Measurements from ENCODE around the gene EGFLAM. TPM values are rescaled to one million over a fixed set of nuclear protein-coding genes. Genes with fewer than 3 reads are reported as not detected.

EGFLAM gene
- total RNA-seq, 1 donor, result 11.2 TPM

- H3K27ac ChIP-seq (ENCODE audit: low read depth, low read length), result peak overlapping the region; percentile 82
- H3K4me1 ChIP-seq (ENCODE audit: insufficient read depth, low read length), result peaks cover 64% of the 10 kb centered on the region
- no peaks in the 10 kb centered on the region for H3K27me3 ChIP-seq (ENCODE audit: insufficient read depth, low read length)
- H4K20me1 ChIP-seq (ENCODE audit: insufficient read depth, low read length), result no peaks in the 10 kb centered on the region
- no peaks in the 10 kb centered on the region for H3K79me2 ChIP-seq (ENCODE audit: insufficient read depth, low read length)
- TF ChIP-seq CTCF (IDR thresholded peaks at IDR 0.05; ENCODE audit: extremely low read depth, low read depth, low read length), result no peak
- H2AFZ ChIP-seq (ENCODE audit: low read length), result peak overlapping the region; percentile 5
- H3K4me2 ChIP-seq (ENCODE audit: insufficient read depth, low read length), result peak overlapping the region; percentile 62
- no peaks in the 10 kb centered on the region for H3K36me3 ChIP-seq (ENCODE audit: insufficient read depth, low read length)
- H3K9me3 ChIP-seq (ENCODE audit: low read depth, low read length), result no peaks in the 10 kb centered on the region
- peak; percentile 90 for DNase-seq (ENCODE audit: insufficient read length, low spot score, missing footprints)
- no peak overlapping the region for H3K4me3 ChIP-seq (ENCODE audit: insufficient read depth, low read length)
Measured at GRCh38 chr5:38463634-38464521, 205.5 kb downstream of the EGFLAM start.

GRCh38 chr5:38465061-38465460, 206.7 kb downstream of the EGFLAM start:
- Histone ChIP-seq H3K9me3 (ENCODE audit: low read depth, low read length) (no peaks in the 10 kb centered on the region), H3K79me2 (ENCODE audit: insufficient read depth, low read length) (no peaks in the 10 kb centered on the region), H4K20me1 (ENCODE audit: insufficient read depth, low read length) (no peaks in the 10 kb centered on the region), H3K27me3 (ENCODE audit: insufficient read depth, low read length) (no peaks in the 10 kb centered on the region), H3K27ac (ENCODE audit: low read depth, low read length) (peak overlapping the region; percentile 82), H3K4me2 (ENCODE audit: insufficient read depth, low read length) (peak overlapping the region; percentile 36), H3K36me3 (ENCODE audit: insufficient read depth, low read length) (no peaks in the 10 kb centered on the region), H3K4me3 (ENCODE audit: insufficient read depth, low read length) (no peak overlapping the region), H2AFZ (ENCODE audit: low read length) (no peak overlapping the region), H3K4me1 (ENCODE audit: insufficient read depth, low read length) (peaks cover 68% of the 10 kb centered on the region)
- TF ChIP-seq CTCF (IDR thresholded peaks at IDR 0.05; ENCODE audit: extremely low read depth, low read depth, low read length), result no peak
- peak; percentile 58 for DNase-seq (ENCODE audit: insufficient read length, low spot score, missing footprints)

- H3K4me1 ChIP-seq (ENCODE audit: insufficient read depth, low read length), result peaks cover 68% of the 10 kb centered on the region
- TF ChIP-seq CTCF (IDR thresholded peaks at IDR 0.05; ENCODE audit: extremely low read depth, low read depth, low read length), result no peak
- no peaks in the 10 kb centered on the region for H3K36me3 ChIP-seq (ENCODE audit: insufficient read depth, low read length)
- no peak overlapping the region for H2AFZ ChIP-seq (ENCODE audit: low read length)
- H4K20me1 ChIP-seq (ENCODE audit: insufficient read depth, low read length), result no peaks in the 10 kb centered on the region
- H3K27ac ChIP-seq (ENCODE audit: low read depth, low read length), result peak overlapping the region; percentile 82
- H3K4me3 ChIP-seq (ENCODE audit: insufficient read depth, low read length), result no peak overlapping the region
- peak; percentile 23 for DNase-seq (ENCODE audit: insufficient read length, low spot score, missing footprints)
- H3K4me2 ChIP-seq (ENCODE audit: insufficient read depth, low read length), result no peak overlapping the region
- no peaks in the 10 kb centered on the region for H3K9me3 ChIP-seq (ENCODE audit: low read depth, low read length)
- no peaks in the 10 kb centered on the region for H3K79me2 ChIP-seq (ENCODE audit: insufficient read depth, low read length)
- no peaks in the 10 kb centered on the region for H3K27me3 ChIP-seq (ENCODE audit: insufficient read depth, low read length)
Measured at GRCh38 chr5:38465702-38466423, 207.5 kb downstream of the EGFLAM start.
